ENCODE data around the gene FTO. TPM values are rescaled to one million over a fixed set of nuclear protein-coding genes. Genes with fewer than 3 reads are reported as not detected.

Gene FTO
- total RNA-seq, 1 experiment from 2014 or later: 55.0 TPM

- Mint-ChIP-seq H3K4me1 (ENCODE audit: insufficient read depth, unreplicated experiment) (no peaks in the 10 kb centered on the region), H3K9me3 (ENCODE audit: unreplicated experiment) (no peaks in the 10 kb centered on the region), H3K27ac (ENCODE audit: low read depth, unreplicated experiment) (no peak overlapping the region), H3K27me3 (ENCODE audit: insufficient read depth, unreplicated experiment) (no peaks in the 10 kb centered on the region), H3K36me3 (ENCODE audit: insufficient read depth, unreplicated experiment) (no peaks in the 10 kb centered on the region), H3K4me3 (ENCODE audit: unreplicated experiment) (no peak overlapping the region)
- ChIA-PET POLR2A (interaction anchor here (0.6 kb wide), 1 partner anchor 112 kb away, joined by 3 read pairs; no protein-coding TSS in a partner anchor), CTCF (interaction anchor here (0.5 to 1.1 kb wide), 4 partner anchors 15 to 1131 kb away, joined by 3 to 4 read pairs (median 4); no protein-coding TSS in a partner anchor)
- no peak for DNase-seq (ENCODE audit: unreplicated experiment)
- TF ChIP-seq, protein P1, sequence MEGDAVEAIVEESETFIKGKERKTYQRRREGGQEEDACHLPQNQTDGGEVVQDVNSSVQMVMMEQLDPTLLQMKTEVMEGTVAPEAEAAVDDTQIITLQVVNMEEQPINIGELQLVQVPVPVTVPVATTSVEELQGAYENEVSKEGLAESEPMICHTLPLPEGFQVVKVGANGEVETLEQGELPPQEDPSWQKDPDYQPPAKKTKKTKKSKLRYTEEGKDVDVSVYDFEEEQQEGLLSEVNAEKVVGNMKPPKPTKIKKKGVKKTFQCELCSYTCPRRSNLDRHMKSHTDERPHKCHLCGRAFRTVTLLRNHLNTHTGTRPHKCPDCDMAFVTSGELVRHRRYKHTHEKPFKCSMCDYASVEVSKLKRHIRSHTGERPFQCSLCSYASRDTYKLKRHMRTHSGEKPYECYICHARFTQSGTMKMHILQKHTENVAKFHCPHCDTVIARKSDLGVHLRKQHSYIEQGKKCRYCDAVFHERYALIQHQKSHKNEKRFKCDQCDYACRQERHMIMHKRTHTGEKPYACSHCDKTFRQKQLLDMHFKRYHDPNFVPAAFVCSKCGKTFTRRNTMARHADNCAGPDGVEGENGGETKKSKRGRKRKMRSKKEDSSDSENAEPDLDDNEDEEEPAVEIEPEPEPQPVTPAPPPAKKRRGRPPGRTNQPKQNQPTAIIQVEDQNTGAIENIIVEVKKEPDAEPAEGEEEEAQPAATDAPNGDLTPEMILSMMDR (IDR thresholded peaks at IDR 0.05; ENCODE audit: unreplicated experiment): no peak
- intact Hi-C loops (cut with micrococcal nuclease): no loop called here
- BruUV-seq (replicated peaks): no TSS peak
Measured at GRCh38 chr16:54125751-54126655, 422.0 kb downstream of the FTO start.

- no TSS peak for BruUV-seq (replicated peaks)
Measured at GRCh38 chr16:54126907-54127306, 423.0 kb downstream of the FTO start.

GRCh38 chr16:54128629-54129234 lies 424.8 kb downstream of the FTO start:
- Mint-ChIP-seq H3K4me1 (ENCODE audit: insufficient read depth, unreplicated experiment) (no peaks in the 10 kb centered on the region), H3K27me3 (ENCODE audit: insufficient read depth, unreplicated experiment) (no peaks in the 10 kb centered on the region), H3K9me3 (ENCODE audit: unreplicated experiment) (no peaks in the 10 kb centered on the region), H3K27ac (ENCODE audit: low read depth, unreplicated experiment) (no peak overlapping the region), H3K36me3 (ENCODE audit: insufficient read depth, unreplicated experiment) (no peaks in the 10 kb centered on the region), H3K4me3 (ENCODE audit: unreplicated experiment) (no peak overlapping the region)
- CTCF ChIA-PET: interaction anchor here (1.4 kb wide), 1 partner anchor 41 kb away, joined by 4 read pairs; no protein-coding TSS in a partner anchor
- no peak for DNase-seq (ENCODE audit: unreplicated experiment)
- intact Hi-C loops (cut with micrococcal nuclease): no loop called here
- POLR2A ChIA-PET: no interaction called here
- no TSS peak for BruUV-seq (replicated peaks)
- TF ChIP-seq, protein P1 (IDR thresholded peaks at IDR 0.05; ENCODE audit: unreplicated experiment): no peak

More at GRCh38 chr16:54126907-54127306, 423.0 kb downstream of the FTO start:
- ChIA-PET CTCF (interaction anchor here (0.6 to 1.1 kb wide), 2 partner anchors 14 to 46 kb away, joined by 3 to 4 read pairs; no protein-coding TSS in a partner anchor), POLR2A (no interaction called here)
- Mint-ChIP-seq H3K9me3 (ENCODE audit: unreplicated experiment) (no peaks in the 10 kb centered on the region), H3K4me3 (ENCODE audit: unreplicated experiment) (no peak overlapping the region), H3K4me1 (ENCODE audit: insufficient read depth, unreplicated experiment) (no peaks in the 10 kb centered on the region), H3K36me3 (ENCODE audit: insufficient read depth, unreplicated experiment) (no peaks in the 10 kb centered on the region), H3K27ac (ENCODE audit: low read depth, unreplicated experiment) (no peak overlapping the region), H3K27me3 (ENCODE audit: insufficient read depth, unreplicated experiment) (no peaks in the 10 kb centered on the region)
- DNase-seq (ENCODE audit: unreplicated experiment): no peak
- TF ChIP-seq, protein P1 (IDR thresholded peaks at IDR 0.05; ENCODE audit: unreplicated experiment): no peak
- intact Hi-C loops (cut with micrococcal nuclease): no loop called here

DNA sequence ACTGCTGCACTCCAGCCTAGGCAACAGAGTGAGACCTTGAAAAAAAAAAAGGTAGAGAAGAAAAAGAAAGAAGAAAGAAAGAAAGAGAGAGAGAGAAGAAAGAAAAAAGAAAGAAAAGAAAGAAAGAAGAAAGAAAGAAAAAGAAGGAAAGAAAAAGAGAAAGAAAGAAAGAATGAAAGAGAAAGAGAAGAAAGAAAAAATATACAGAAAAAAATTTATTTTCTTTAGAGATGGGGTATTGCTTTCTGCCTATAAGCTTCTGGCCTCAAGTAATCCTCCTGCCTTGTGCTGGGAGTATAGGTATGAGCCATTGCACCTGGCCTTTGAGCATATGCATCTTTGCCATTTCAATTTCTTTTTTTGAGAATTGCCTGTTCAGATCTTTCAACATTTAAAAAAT lies 425.9 kb downstream of the FTO start:
- POLR2A ChIA-PET: no interaction called here
- Mint-ChIP-seq H3K36me3 (ENCODE audit: insufficient read depth, unreplicated experiment) (no peaks in the 10 kb centered on the region), H3K9me3 (ENCODE audit: unreplicated experiment) (no peaks in the 10 kb centered on the region), H3K4me3 (ENCODE audit: unreplicated experiment) (no peak overlapping the region), H3K4me1 (ENCODE audit: insufficient read depth, unreplicated experiment) (no peaks in the 10 kb centered on the region), H3K27me3 (ENCODE audit: insufficient read depth, unreplicated experiment) (no peaks in the 10 kb centered on the region), H3K27ac (ENCODE audit: low read depth, unreplicated experiment) (no peak overlapping the region)
- TF ChIP-seq, protein P1 (IDR thresholded peaks at IDR 0.05; ENCODE audit: unreplicated experiment): no peak
- intact Hi-C loops (cut with micrococcal nuclease): no loop called here
- CTCF ChIA-PET: interaction anchor here (0.7 to 1.4 kb wide), 2 partner anchors 42 to 1496 kb away, joined by 4 to 5 read pairs; no protein-coding TSS in a partner anchor
- BruUV-seq (replicated peaks): no TSS peak
- no peak for DNase-seq (ENCODE audit: unreplicated experiment)

Data from MCF 10A (cell line).